Lung (tissue), 12 donors: ENCODE data around the gene SLC2A9. TPM values are rescaled to one million over a fixed set of nuclear protein-coding genes. Genes with fewer than 3 reads are reported as not detected.

Experiments
- ATAC-seq: fragments of 200-7000 bp; cut with Tn5 transposase; one replicate; pipeline ENCODE4 v1.9.1; 2020; ENCODE audit warnings: moderate number of reproducible peaks; ENCODE audit not compliant: insufficient read depth, low FRiP score
- DNase-seq, 3 donors: peaks; one replicate each; pipeline ENCODE4 v3.0.0-alpha.2; 2013 to 2017
- H3K27ac ChIP-seq, 2 donors: one replicate each; pipeline ENCODE4 v1.5.1; 2013; ENCODE audit warnings: mild to moderate bottlenecking in 2 of 2, moderate library complexity in 2 of 2, control low read depth in 1 of 2, inconsistent platforms in 1 of 2, low read depth in 1 of 2, low read length in 1 of 2
- H3K27me3 ChIP-seq, 3 donors: one replicate each; pipeline ENCODE4 v1.5.1; 2013; ENCODE audit warnings: low read length in 2 of 3; ENCODE audit not compliant: control insufficient read depth in 3 of 3, insufficient read depth in 3 of 3
- H3K36me3 ChIP-seq, 4 donors: one replicate each; pipeline ENCODE4 v1.5.1; 2013; ENCODE audit warnings: low read length in 4 of 4, mild to moderate bottlenecking in 1 of 4, moderate library complexity in 1 of 4; ENCODE audit not compliant: control insufficient read depth in 4 of 4, insufficient read depth in 4 of 4
- H3K4me1 ChIP-seq, 5 donors: one replicate each; pipeline ENCODE4 v1.5.1; 2013; ENCODE audit warnings: low read length in 5 of 5, mild to moderate bottlenecking in 2 of 5, moderate library complexity in 1 of 5; ENCODE audit not compliant: control insufficient read depth in 5 of 5, insufficient read depth in 5 of 5
- H3K4me3 ChIP-seq: one replicate; pipeline ENCODE4 v1.5.1; 2013; ENCODE audit warnings: mild to moderate bottlenecking, control low read depth, moderate library complexity
- H3K9ac ChIP-seq, 2 donors: one replicate each; pipeline ENCODE4 v1.5.1; 2013; ENCODE audit warnings: low read length in 2 of 2, control low read depth in 1 of 2; ENCODE audit not compliant: insufficient read depth in 1 of 2
- H3K9me3 ChIP-seq, 4 donors: one replicate each; pipeline ENCODE4 v1.5.1; 2013; ENCODE audit warnings: low read length in 3 of 4, mild to moderate bottlenecking in 1 of 4, moderate library complexity in 1 of 4; ENCODE audit not compliant: control insufficient read depth in 4 of 4, insufficient read depth in 3 of 4
- WGBS, 2 donors: extraction: QIAGEN DNeasy Blood & Tissue Kit; methylation state at CpG; one replicate each; pipeline ENCODE4 v1.1.7; 2013; 5-methylcytosine and 5-hydroxymethylcytosine counted together
- polyA plus RNA-seq, 2 donors: library from polyadenylated mRNA; stranded (reverse); fragments of 200-250 nt; gene quantifications; one replicate each; pipeline ENCODE4 v1.2.1, GENCODE V29; 2013
- total RNA-seq, 2 donors: library from RNA; depleted of rRNA in 1 of 2; stranded (reverse); fragments of >200 nt in 1 of 2; gene quantifications; one replicate each; pipeline ENCODE4 v1.2.1, GENCODE V29; 2014 to 2021
- TF ChIP-seq, protein P1 (sequence below): IDR thresholded peaks from 2 replicates; pipeline ENCODE4 v1.5.1; 2012; ENCODE audit warnings: mild to moderate bottlenecking; ENCODE audit errors: control extremely low read depth, extremely low read depth
- donor health status: control.
- donor health status: control.
- donor health status: Bipolar disorder and iron deficiency.
- donor health status: healthy.
- donor health status: DM: yes; HTN: yes; CAD: no.

SLC2A9 gene
- total and polyA plus RNA-seq, 4 donors, result 2.9 to 18.6 (median 7.6) TPM

DNA sequence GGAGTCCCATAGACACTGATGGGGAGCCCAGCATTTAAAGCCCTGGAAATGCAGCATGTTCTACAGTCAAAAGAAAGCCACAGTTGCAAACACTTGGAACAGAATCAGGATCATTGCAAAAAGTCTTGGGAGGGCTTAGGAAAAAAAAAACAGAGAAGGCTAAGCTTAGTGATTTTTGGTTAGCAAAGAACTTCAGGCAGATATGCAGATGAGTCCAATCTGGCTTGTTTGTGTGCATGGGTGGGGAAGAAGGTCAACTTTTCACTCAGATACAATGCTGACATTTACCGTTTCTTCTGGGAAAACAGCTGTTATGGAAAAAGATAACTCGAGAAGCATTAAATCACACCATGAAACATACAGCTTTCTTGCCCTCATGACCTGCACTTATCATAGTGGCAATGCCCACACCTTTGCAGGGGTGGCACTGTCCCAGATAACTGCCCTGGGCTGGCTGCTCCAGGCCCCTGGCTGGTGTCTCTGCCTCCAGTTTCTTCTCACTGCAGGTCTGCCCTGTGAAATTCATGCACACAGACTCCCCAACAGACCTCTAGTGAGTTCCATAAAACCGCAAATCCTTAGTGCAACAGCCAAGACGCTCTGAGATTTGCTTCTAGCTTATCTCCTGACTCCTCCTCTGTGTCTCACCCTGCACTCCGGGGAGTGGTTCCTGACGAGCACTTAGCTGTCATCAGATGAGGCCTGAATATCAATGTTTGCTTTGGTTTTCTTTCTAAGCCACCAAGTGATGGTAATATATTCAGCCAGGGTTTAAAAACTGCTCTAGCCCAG lies 140.7 kb downstream of the SLC2A9 start:
- no peak overlapping the region for H3K27ac ChIP-seq
- peaks cover 0 to 7% (median 0%) of the 10 kb centered on the region in 3 donors for H3K27me3 ChIP-seq
- no peaks in the 10 kb centered on the region for H3K36me3 ChIP-seq
- ATAC-seq, result peak; percentile 57
- H3K4me3 ChIP-seq, result no peak overlapping the region
- peaks cover 0 to 4% (median 0%) of the 10 kb centered on the region in 4 donors for H3K9me3 ChIP-seq
- WGBS, 2 donors, result 66 to 75% methylated on average over 6 of the region's 6 CpGs
- peak in 2 of 3 donors; percentile 30 to 59 for DNase-seq
- TF ChIP-seq, protein P1, sequence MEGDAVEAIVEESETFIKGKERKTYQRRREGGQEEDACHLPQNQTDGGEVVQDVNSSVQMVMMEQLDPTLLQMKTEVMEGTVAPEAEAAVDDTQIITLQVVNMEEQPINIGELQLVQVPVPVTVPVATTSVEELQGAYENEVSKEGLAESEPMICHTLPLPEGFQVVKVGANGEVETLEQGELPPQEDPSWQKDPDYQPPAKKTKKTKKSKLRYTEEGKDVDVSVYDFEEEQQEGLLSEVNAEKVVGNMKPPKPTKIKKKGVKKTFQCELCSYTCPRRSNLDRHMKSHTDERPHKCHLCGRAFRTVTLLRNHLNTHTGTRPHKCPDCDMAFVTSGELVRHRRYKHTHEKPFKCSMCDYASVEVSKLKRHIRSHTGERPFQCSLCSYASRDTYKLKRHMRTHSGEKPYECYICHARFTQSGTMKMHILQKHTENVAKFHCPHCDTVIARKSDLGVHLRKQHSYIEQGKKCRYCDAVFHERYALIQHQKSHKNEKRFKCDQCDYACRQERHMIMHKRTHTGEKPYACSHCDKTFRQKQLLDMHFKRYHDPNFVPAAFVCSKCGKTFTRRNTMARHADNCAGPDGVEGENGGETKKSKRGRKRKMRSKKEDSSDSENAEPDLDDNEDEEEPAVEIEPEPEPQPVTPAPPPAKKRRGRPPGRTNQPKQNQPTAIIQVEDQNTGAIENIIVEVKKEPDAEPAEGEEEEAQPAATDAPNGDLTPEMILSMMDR, result no peak
- H3K9ac ChIP-seq, result no peak overlapping the region
- H3K4me1 ChIP-seq, result peaks cover 0 to 9% (median 0%) of the 10 kb centered on the region in 5 donors

DNA sequence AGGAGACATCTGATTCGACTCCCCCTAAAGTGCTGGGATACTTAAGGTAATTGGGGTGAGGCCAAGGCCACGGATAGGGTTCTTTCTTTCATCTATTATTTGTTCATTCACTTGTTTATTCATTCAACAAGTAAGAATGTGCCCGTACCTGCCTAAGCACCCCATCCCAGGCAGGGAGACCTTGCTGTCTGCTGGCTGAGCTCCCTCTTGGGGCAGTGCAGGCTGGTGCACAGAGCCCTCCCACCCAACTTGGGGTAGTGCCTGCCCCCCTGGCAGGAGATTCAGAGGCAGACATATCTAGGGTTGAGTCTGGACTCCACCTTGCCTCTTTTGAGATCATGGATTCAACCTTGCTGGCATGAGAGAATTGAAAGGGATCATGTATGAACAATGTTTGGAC lies 144.2 kb downstream of the SLC2A9 start:
- Histone ChIP-seq H3K27ac (no peak overlapping the region), H3K9ac (no peak overlapping the region), H3K9me3 (peaks cover 0 to 6% (median 0%) of the 10 kb centered on the region in 4 donors), H3K27me3 (peaks cover 0 to 7% (median 0%) of the 10 kb centered on the region in 3 donors), H3K4me1 (peaks cover 0 to 9% (median 0%) of the 10 kb centered on the region in 5 donors), H3K4me3 (no peak overlapping the region), H3K36me3 (no peaks in the 10 kb centered on the region)
- DNase-seq, result no peak
- 68 to 79% methylated on average over 3 of the region's 3 CpGs for whole genome bisulfite sequencing, 2 donors
- no peak for ATAC-seq
- TF ChIP-seq, protein P1, result no peak

DNA sequence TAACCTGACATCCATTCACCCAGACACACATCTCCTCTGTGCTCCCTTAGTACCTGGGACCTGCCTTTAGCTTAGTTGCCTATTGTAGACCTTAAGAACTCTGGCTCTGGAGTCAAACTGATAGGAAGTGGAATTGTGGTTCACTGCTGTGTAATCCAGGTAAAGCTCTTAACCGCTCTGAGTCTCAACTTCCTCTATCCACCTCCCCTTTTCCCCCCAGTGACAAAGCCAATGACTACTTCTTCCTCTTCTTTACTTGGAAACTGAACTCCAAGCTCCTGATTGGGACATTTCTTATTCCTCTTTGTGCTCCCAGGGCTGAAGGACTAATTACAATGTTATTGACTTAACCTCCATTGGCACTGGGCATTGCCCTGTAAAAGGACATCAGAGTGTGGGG lies 145.8 kb downstream of the SLC2A9 start:
- Histone ChIP-seq H3K9me3 (peaks cover 0 to 6% (median 0%) of the 10 kb centered on the region in 4 donors), H3K9ac (no peak overlapping the region), H3K4me3 (no peak overlapping the region), H3K27ac (no peak overlapping the region), H3K36me3 (no peaks in the 10 kb centered on the region), H3K27me3 (peaks cover 0 to 7% (median 0%) of the 10 kb centered on the region in 3 donors), H3K4me1 (peaks cover 0 to 10% (median 0%) of the 10 kb centered on the region in 5 donors)
- TF ChIP-seq, protein P1, result no peak
- DNase-seq, result no peak
- no peak for ATAC-seq
- WGBS, 2 donors, result 32 to 70% methylated on average over 1 of the region's 1 CpG
